Lower lobe of right lung (tissue), 2 donors: ENCODE data around the gene CCDC194. TPM values are rescaled to one million over a fixed set of nuclear protein-coding genes. Genes with fewer than 3 reads are reported as not detected.

Source experiments
- ATAC-seq, 2 donors: fragments of 200-7000 bp; cut with Tn5 transposase; one replicate each; pipeline ENCODE4 v1.9.1; 2020 to 2022; ENCODE audit warnings: mild to moderate bottlenecking in 2 of 2, moderate library complexity in 2 of 2
- DNase-seq: peaks from one replicate; pipeline ENCODE4 v3.0.0-alpha.2; 2020
- H3K27ac ChIP-seq: fragments of 200-600 bp; one replicate; pipeline ENCODE4 v1.8.0; 2022
- H3K27me3 ChIP-seq: fragments of 200-600 bp; one replicate; pipeline ENCODE4 v1.8.0; 2022; ENCODE audit warnings: low read depth
- H3K36me3 ChIP-seq: fragments of 200-600 bp; one replicate; pipeline ENCODE4 v1.8.0; 2022; ENCODE audit warnings: mild to moderate bottlenecking
- H3K4me1 ChIP-seq: fragments of 200-600 bp; one replicate; pipeline ENCODE4 v1.8.0; 2022
- H3K4me3 ChIP-seq: fragments of 200-600 bp; one replicate; pipeline ENCODE4 v1.8.0; 2022; ENCODE audit warnings: mild to moderate bottlenecking
- H3K9me3 ChIP-seq: fragments of 200-600 bp; one replicate; pipeline ENCODE4 v1.8.0; 2022
- intact Hi-C: fragments of 100-400 bp; cut with DNase I; formaldehyde crosslinking; loops from one replicate; pipeline ENCODE4 v1.11.0; 2022
- long read RNA-seq: library from polyadenylated mRNA; unstranded; transcript quantifications from one replicate; pipeline ENCODE4 v2.0.0, GENCODE V29; 2021
- total RNA-seq: library from RNA; stranded (reverse); fragmentation: NEBNext Ultra II Directional; extraction: Animal tissue kit (Norgen Biotek cat#: 25700); gene quantifications from one replicate; pipeline ENCODE4 v1.2.1, GENCODE V29; 2021
- TF ChIP-seq, protein P1 (sequence below): fragments of 200-600 bp; IDR thresholded peaks from one replicate; pipeline ENCODE4 v1.8.0; 2022; ENCODE audit warnings: antibody characterized with exemption, mild to moderate bottlenecking
- donor health status: DM: no; HTN: yes; CAD: no; lungs with severe emphysema.

Gene CCDC194, protein sequence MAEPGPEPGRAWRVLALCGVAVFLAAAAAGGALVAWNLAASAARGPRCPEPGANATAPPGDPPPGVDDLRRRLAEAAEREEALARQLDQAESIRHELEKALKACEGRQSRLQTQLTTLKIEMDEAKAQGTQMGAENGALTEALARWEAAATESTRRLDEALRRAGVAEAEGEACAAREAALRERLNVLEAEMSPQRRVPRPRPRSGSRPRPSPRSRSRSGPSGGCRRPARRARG
- total RNA-seq = 1.5 TPM
- long read RNA-seq, partial matches to known transcripts = 0 of 2 reads
- long read RNA-seq, other reads (novel, unspliced or antisense) = 2 of 2 reads

DNA sequence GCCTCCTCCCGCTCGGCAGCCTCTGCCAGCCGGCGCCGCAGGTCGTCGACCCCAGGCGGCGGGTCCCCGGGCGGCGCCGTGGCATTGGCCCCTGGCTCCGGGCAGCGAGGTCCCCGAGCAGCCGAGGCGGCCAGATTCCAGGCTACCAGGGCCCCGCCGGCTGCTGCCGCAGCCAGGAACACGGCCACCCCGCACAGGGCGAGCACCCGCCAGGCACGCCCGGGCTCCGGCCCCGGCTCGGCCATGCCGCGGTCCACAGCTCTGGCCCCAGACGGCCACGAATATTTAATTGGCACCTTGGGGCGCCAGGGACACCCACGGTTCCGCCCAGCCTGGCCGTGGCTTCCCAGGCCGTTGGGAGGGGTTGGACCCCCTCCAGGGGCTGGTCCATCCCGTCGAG, at the start of gene CCDC194:
TSS of gene CCDC194 (minus strand) at position 283 of the 400 bp plus-strand sequence. CDS start at position 245, 38 bp downstream.
- peaks cover 4% of the 10 kb centered on the region for H3K27me3 ChIP-seq
- DNase-seq (no peak), ATAC-seq (no peak)
- H3K36me3 ChIP-seq = peaks cover 6% of the 10 kb centered on the region
- H3K4me1 ChIP-seq = peaks cover 31% of the 10 kb centered on the region
- intact Hi-C loops = no loop called here
- no peaks in the 10 kb centered on the region for H3K9me3 ChIP-seq
- no peak within 1 kb of the TSS for H3K4me3 ChIP-seq
- no peak within 1 kb of the TSS for H3K27ac ChIP-seq
- TF ChIP-seq, protein P1, sequence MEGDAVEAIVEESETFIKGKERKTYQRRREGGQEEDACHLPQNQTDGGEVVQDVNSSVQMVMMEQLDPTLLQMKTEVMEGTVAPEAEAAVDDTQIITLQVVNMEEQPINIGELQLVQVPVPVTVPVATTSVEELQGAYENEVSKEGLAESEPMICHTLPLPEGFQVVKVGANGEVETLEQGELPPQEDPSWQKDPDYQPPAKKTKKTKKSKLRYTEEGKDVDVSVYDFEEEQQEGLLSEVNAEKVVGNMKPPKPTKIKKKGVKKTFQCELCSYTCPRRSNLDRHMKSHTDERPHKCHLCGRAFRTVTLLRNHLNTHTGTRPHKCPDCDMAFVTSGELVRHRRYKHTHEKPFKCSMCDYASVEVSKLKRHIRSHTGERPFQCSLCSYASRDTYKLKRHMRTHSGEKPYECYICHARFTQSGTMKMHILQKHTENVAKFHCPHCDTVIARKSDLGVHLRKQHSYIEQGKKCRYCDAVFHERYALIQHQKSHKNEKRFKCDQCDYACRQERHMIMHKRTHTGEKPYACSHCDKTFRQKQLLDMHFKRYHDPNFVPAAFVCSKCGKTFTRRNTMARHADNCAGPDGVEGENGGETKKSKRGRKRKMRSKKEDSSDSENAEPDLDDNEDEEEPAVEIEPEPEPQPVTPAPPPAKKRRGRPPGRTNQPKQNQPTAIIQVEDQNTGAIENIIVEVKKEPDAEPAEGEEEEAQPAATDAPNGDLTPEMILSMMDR = no peak

DNA sequence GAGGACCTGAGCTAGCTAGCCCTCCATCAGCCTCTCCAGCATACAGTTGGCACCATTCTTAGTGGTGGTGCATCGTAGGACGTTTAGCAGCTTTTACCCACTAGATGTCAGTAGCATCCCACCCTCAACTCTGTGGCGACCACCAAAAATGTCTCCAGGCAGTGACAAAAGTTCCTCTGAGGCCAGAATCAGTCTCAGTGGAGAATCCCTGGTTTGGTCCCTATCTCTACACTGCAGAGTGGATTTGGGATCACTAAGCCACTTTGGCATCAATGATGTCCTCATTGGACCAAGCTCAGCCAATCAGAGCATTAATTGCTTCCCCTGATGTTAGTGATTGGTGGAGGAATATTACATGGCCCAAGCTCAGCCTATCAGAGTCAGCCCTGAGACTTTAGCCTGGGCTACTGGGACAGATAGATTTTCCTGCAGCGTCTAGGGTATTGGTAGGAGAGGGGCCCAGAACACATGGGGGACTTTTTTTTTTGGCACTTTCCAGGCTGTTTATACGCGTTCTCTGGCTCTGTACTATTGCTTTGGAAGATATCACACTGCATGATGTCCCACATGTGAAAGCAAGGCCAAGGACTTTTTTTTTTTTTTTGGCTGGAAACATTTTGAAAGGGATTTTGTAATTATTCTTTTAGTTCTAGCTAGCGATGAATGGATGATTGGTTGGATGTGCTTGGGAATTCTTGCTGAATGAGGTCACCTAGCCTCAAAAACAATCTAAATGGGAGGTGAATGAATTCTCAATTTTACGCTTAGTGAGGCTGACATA, 47.4 kb upstream of the CCDC194 start:
- Histone ChIP-seq H3K4me3 (no peak overlapping the region), H3K27ac (no peak overlapping the region), H3K4me1 (no peaks in the 10 kb centered on the region), H3K27me3 (no peaks in the 10 kb centered on the region), H3K9me3 (no peaks in the 10 kb centered on the region), H3K36me3 (no peaks in the 10 kb centered on the region)
- intact Hi-C loops = no loop called here
- DNase-seq (no peak), ATAC-seq (no peak)
- TF ChIP-seq, protein P1 = peak; percentile 25

DNA sequence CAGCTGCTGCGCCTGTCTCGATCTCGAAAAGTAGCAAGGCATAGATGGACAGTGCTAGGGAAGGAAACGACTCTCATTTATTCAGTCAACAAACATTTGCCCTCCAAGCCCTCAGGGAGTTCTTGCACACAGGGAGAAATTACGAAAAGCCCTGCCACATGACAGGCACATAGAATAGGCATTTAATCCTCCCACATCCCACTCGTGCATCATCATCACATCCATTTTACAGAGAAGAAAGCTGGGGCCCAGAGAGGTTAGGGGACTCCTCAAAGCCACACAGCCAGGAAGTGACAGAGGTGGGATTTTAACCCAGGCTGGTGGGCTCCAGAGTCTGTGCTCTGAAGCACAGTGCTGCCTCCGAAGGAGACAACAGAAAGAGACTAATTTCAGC, 42.9 kb upstream of the CCDC194 start:
- ATAC-seq (no peak), DNase-seq (no peak)
- no peaks in the 10 kb centered on the region for H3K27me3 ChIP-seq
- H3K4me3 ChIP-seq = no peak overlapping the region
- intact Hi-C loops = no loop called here
- H3K36me3 ChIP-seq = no peaks in the 10 kb centered on the region
- no peak overlapping the region for H3K27ac ChIP-seq
- H3K9me3 ChIP-seq = no peaks in the 10 kb centered on the region
- no peaks in the 10 kb centered on the region for H3K4me1 ChIP-seq
- TF ChIP-seq, protein P1 = no peak

DNA sequence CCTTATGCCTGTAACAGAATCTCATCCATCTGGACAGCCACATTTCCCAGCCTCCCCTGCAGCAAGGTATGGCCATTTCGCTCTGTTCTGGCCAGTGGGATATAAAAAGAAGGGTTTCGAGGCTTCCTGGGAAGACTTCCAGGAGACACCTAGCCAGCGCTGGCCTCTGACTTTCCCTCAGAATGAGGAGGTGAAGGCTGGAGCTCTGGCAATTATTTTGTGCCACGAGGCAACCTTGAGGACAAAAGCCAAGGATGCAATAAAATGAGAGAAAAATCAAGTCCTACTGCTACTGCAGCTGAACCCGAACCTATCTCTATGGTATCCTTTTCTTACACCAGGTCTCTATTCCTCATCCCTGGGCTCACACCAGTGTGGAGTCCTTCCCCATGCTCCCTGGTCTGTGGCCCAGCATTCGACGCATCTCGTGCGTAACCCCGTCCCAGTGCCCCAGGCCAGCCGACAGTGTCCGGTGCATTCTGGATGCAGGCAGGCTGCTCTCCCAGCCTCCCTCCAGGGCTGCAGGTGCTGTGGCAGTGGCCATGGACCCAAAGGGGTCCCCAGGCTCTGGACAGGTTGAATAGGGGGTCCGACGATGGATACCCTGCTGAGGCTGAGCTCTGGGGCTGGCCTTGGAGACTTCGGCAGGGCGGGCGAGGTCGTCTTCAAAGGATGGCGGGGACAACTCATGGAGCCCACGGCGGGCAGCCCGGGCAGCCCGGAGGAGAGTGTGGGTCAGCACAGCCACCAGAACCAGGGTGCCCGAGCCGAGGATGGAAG, 42.3 kb upstream of the CCDC194 start:
- Histone ChIP-seq H3K4me1 (no peaks in the 10 kb centered on the region), H3K27me3 (no peaks in the 10 kb centered on the region), H3K4me3 (no peak overlapping the region), H3K27ac (no peak overlapping the region), H3K9me3 (no peaks in the 10 kb centered on the region), H3K36me3 (no peaks in the 10 kb centered on the region)
- ATAC-seq (no peak), DNase-seq (no peak)
- intact Hi-C loops = no loop called here
- TF ChIP-seq, protein P1 = no peak

DNA sequence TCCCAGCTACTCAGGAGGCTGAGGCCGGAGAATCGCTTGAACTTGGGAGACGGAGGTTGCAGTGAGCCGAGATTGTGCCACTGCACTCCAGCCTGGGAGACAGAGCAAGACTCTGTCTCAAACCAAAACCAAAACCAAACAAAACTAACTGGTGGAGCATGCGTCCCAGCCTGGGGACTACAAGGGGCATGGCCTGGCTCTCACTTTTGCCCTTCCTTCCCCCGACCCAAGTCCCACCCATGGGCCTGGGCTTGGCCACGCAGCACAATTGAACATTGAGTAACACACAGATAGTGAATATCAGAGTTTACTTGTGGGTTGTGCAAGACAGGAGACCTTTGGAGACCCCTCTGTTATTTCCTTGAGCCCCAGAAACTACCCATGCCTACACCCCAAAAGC, 41.2 kb upstream of the CCDC194 start:
- no peaks in the 10 kb centered on the region for H3K36me3 ChIP-seq
- DNase-seq (no peak), ATAC-seq (no peak)
- H3K4me1 ChIP-seq = no peaks in the 10 kb centered on the region
- intact Hi-C loops = no loop called here
- H3K27me3 ChIP-seq = no peaks in the 10 kb centered on the region
- no peaks in the 10 kb centered on the region for H3K9me3 ChIP-seq
- H3K4me3 ChIP-seq = no peak overlapping the region
- no peak overlapping the region for H3K27ac ChIP-seq
- TF ChIP-seq, protein P1 = no peak
